Liver (tissue), 3 donors: ENCODE results near the gene ZC3H12C.

ENCODE experiments used
- CTCF ChIP-seq: fragments of 150-350 bp; IDR thresholded peaks from 2 replicates; pipeline ENCODE4 v1.5.1; 2017; ENCODE audit warnings: improper control_type of control experiment, low read depth, low read length; ENCODE audit not compliant: missing input control
- HNF4A ChIP-seq, 2 donors: conservative IDR thresholded peaks; 2 replicates each; pipeline ENCODE4 v1.6.1; 2016; ENCODE audit warnings: antibody characterized with exemption in 2 of 2, mild to moderate bottlenecking in 2 of 2
- JUND ChIP-seq, 2 donors: IDR thresholded peaks; 2 replicates each; pipeline ENCODE4 v1.6.1; 2016; ENCODE audit warnings: antibody characterized with exemption in 2 of 2
- RAD21 ChIP-seq, 2 donors: IDR thresholded peaks; 2 replicates each; pipeline ENCODE4 v1.6.1; 2016; ENCODE audit warnings: antibody characterized with exemption in 2 of 2, mild to moderate bottlenecking in 2 of 2
- REST ChIP-seq: IDR thresholded peaks from 2 replicates; pipeline ENCODE4 v1.6.1; 2016; ENCODE audit warnings: antibody characterized with exemption, mild to moderate bottlenecking
- TAF1 ChIP-seq: conservative IDR thresholded peaks from 2 replicates; pipeline ENCODE4 v1.6.1; 2016; ENCODE audit warnings: antibody characterized with exemption, mild to moderate bottlenecking
- donor health status: healthy.
- donor health status: healthy.

GRCh38 chr11:110207123-110207522 lies 113.9 kb downstream of the ZC3H12C start:
- TF ChIP-seq CTCF (no peak), TAF1 (no peak), RAD21 (IDR thresholded peaks at IDR 0.05) (no peak), REST (no peak), HNF4A (conservative IDR thresholded peaks at IDR 0.05) (no peak), JUND (IDR thresholded peaks at IDR 0.05) (no peak)
